GM12892 (cell line): ENCODE data around the gene ARID5B.

Source experiments
- POLR2A ChIP-seq: IDR thresholded peaks from 2 replicates; pipeline ENCODE4 v1.6.1; 2011; ENCODE audit warnings: low read depth, low read length, control low read depth
- POLR2AphosphoS5 ChIP-seq: IDR thresholded peaks from 2 replicates; pipeline ENCODE4 v1.6.1; 2011; ENCODE audit warnings: low read depth, low read length, control low read depth

DNA sequence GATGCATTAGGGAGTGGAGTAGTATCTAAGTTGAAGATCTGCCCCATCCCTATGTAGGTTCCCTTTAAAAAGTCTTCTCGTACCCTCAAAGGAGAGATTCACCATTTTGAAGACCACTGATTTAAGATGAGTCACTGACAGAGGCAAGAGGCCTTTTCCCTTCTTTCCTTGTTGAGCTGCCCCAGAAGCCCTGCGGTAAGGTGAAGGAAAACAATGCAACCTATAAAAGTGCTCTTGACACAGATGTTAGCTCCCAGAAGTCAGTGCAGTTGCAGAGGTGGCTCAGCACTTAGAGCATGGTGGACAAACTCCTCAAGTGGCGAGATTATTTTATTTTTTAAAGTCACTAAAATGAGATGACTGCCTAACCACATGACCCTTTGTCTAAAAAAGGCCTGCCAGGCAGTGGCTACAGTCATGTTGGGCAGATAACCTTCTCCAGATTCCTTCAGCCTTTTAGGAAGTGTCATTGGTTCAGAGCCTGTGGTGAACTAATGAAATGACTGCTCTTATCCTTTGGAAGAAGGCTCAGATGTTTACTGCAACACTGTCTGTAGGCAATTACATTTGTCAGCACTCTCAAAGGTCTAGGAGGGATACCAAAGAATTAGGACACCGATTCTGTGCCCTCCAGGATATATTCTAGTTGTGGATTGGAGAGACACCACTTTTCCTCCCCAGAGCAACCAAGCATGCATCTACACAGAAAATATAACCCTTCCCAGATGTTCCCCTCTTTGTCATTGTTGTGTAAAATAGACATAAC lies 88.7 kb downstream of the ARID5B start:
- TF ChIP-seq POLR2A (no peak), POLR2AphosphoS5 (no peak)
